HepG2 (cell line): ENCODE data around the gene UBE2Q1. TPM values are rescaled to one million over a fixed set of nuclear protein-coding genes. Genes with fewer than 3 reads are reported as not detected.

Experiments
- ATF5 ChIP-seq: sonication (generic); formaldehyde crosslinking; IDR thresholded peaks from 2 replicates; pipeline ENCODE4 v1.4.0; 2020; ENCODE audit warnings: mild to moderate bottlenecking, low read depth, missing genetic modification reagents
- CENPX ChIP-seq: sonication (generic); formaldehyde crosslinking; IDR thresholded peaks from 2 replicates; pipeline ENCODE4 v1.9.0; 2021; ENCODE audit warnings: mild to moderate bottlenecking, missing genetic modification reagents, moderate library complexity
- CHCHD3 ChIP-seq: sonication (generic); formaldehyde crosslinking; IDR thresholded peaks from 2 replicates; pipeline ENCODE4 v1.8.0; 2022; ENCODE audit warnings: mild to moderate bottlenecking, missing genetic modification reagents, moderate library complexity
- E2F1 ChIP-seq: sonication (generic); formaldehyde crosslinking; IDR thresholded peaks from 2 replicates; pipeline ENCODE4 v1.5.0; 2020; ENCODE audit warnings: missing genetic modification reagents
- EHMT2 ChIP-seq: fragments of 200-600 bp; sonication (generic); IDR thresholded peaks from 2 replicates; pipeline ENCODE4 v1.7.0; 2017; ENCODE audit warnings: antibody characterized with exemption, low read depth, low read length, borderline replicate concordance
- ETV5 ChIP-seq: IDR thresholded peaks from 2 replicates; pipeline ENCODE4 v1.6.1; 2018; ENCODE audit warnings: missing biosample characterization, missing genetic modification reagents, inconsistent platforms, borderline replicate concordance
- GFI1 ChIP-seq: sonication (generic); formaldehyde crosslinking; IDR thresholded peaks from 2 replicates; pipeline ENCODE4 v1.5.0; 2020; ENCODE audit warnings: missing genetic modification reagents, mild to moderate bottlenecking, borderline replicate concordance
- GTF3A ChIP-seq: sonication (generic); formaldehyde crosslinking; conservative IDR thresholded peaks from 2 replicates; pipeline ENCODE4 v1.4.0; 2020; ENCODE audit warnings: mild to moderate bottlenecking, missing genetic modification reagents
- HINFP ChIP-seq: sonication (generic); formaldehyde crosslinking; IDR thresholded peaks from 2 replicates; pipeline ENCODE4 v1.4.0; 2020; ENCODE audit warnings: low read depth, mild to moderate bottlenecking, missing genetic modification reagents
- HIVEP1 ChIP-seq: sonication (generic); formaldehyde crosslinking; IDR thresholded peaks from 2 replicates; pipeline ENCODE4 v1.4.0; 2020; ENCODE audit warnings: mild to moderate bottlenecking, missing genetic modification reagents
- HMGXB4 ChIP-seq, 2 experiments: sonication (generic) in 1 of 2; formaldehyde crosslinking in 1 of 2; IDR thresholded peaks; 2 replicates each; pipeline versions ENCODE4 v1.4.0 to v1.6.1; 2018 to 2020; ENCODE audit warnings: missing genetic modification reagents in 2 of 2, borderline replicate concordance in 1 of 2, low read depth in 1 of 2, mild to moderate bottlenecking in 1 of 2, missing biosample characterization in 1 of 2
- IRF1 ChIP-seq: sonication (generic); formaldehyde crosslinking; IDR thresholded peaks from 2 replicates; pipeline ENCODE4 v1.4.0; 2020; ENCODE audit warnings: low read depth, mild to moderate bottlenecking, missing genetic modification reagents
- NFE2 ChIP-seq: sonication (generic); formaldehyde crosslinking; IDR thresholded peaks from 2 replicates; pipeline ENCODE4 v1.4.0; 2020; ENCODE audit warnings: missing genetic modification reagents
- PLRG1 ChIP-seq: fragments of 450-650 bp; conservative IDR thresholded peaks from 2 replicates; pipeline ENCODE4 v1.6.1; 2016
- SRSF4 ChIP-seq: fragments of 200-400 bp; formaldehyde crosslinking; IDR thresholded peaks from one replicate; pipeline ENCODE4 v1.6.1; 2018; ENCODE audit warnings: mild to moderate bottlenecking, low read depth, low read length, moderate library complexity; ENCODE audit not compliant: poor library complexity, severe bottlenecking
- TBL1XR1 ChIP-seq: fragments of 150-350 bp; IDR thresholded peaks from 2 replicates; pipeline ENCODE4 v1.6.1; 2014; ENCODE audit warnings: borderline replicate concordance, low read length; ENCODE audit not compliant: partially characterized antibody
- ZNF234 ChIP-seq: sonication (generic); formaldehyde crosslinking; conservative IDR thresholded peaks from 2 replicates; pipeline ENCODE4 v1.5.1; 2020; ENCODE audit warnings: mild to moderate bottlenecking, missing genetic modification reagents
- polyA plus RNA-seq, 8 experiments: library from polyadenylated mRNA; depleted of rRNA in 3 of 8; stranded (reverse) in 7 of 8; unstranded in 1 of 8; fragments of >200 nt; fragmentation: Illumina TruSeq in 4 of 8; extraction: Trizol in 4 of 8; gene quantifications; 2 replicates each; pipeline versions ENCODE4 v1.2.1 to v1.2.3, GENCODE V29; 2011 to 2016; ENCODE audit warnings: low read depth in 4 of 8, missing spikeins in 1 of 8, mixed read lengths in 1 of 8; ENCODE audit not compliant: insufficient read depth in 1 of 8
- total RNA-seq, 5 experiments: library from RNA; depleted of rRNA; stranded (reverse); fragments of >200 nt; fragmentation: Illumina TruSeq; extraction: Trizol; gene quantifications; 2 replicates each; pipeline ENCODE4 v1.2.3, GENCODE V29; 2016; ENCODE audit warnings: low read depth in 1 of 5
- TF ChIP-seq, protein P1 (sequence below): IDR thresholded peaks from 2 replicates; pipeline ENCODE4 v1.6.1; 2012; ENCODE audit warnings: low read depth, low read length, improper control_type of control experiment
- TF ChIP-seq, protein P2 (sequence below): sonication (generic); formaldehyde crosslinking; IDR thresholded peaks from 2 replicates; pipeline ENCODE4 v1.4.0; 2020; ENCODE audit warnings: missing genetic modification reagents, mild to moderate bottlenecking, borderline replicate concordance

The UBE2Q1 gene
- total and polyA plus RNA-seq, 2 of the 13 experiments (the other 11 are each of a cell fraction or from before 2014, with no cell fraction given), result 11.7 to 41.7 TPM

- TF ChIP-seq, protein P1, sequence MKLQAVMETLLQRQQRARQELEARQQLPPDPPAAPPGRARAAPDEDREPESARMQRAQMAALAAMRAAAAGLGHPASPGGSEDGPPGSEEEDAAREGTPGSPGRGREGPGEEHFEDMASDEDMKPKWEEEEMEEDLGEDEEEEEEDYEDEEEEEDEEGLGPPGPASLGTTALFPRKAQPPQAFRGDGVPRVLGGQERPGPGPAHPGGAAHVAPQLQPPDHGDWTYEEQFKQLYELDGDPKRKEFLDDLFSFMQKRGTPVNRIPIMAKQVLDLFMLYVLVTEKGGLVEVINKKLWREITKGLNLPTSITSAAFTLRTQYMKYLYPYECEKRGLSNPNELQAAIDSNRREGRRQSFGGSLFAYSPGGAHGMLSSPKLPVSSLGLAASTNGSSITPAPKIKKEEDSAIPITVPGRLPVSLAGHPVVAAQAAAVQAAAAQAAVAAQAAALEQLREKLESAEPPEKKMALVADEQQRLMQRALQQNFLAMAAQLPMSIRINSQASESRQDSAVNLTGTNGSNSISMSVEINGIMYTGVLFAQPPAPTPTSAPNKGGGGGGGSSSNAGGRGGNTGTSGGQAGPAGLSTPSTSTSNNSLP, result no peak
- TF ChIP-seq EHMT2 (no peak), TBL1XR1 (no peak), PLRG1 (no peak), E2F1 (CRISPR knock-in tag) (no peak), ATF5 (no peak), ETV5 (CRISPR knock-in tag) (peak; percentile 61), ZNF234 (no peak), NFE2 (CRISPR knock-in tag) (no peak), HIVEP1 (CRISPR knock-in tag) (no peak), GTF3A (CRISPR knock-in tag) (no peak), CHCHD3 (CRISPR knock-in tag) (no peak), IRF1 (CRISPR knock-in tag) (peak; percentile 99), HMGXB4 (CRISPR knock-in tag; IDR thresholded peaks at IDR 0.05; ENCODE audit: borderline replicate concordance in 1 of 2, low read depth in 1 of 2) (peak; percentile 55 to 79; a peak in 3 of 4 replicates), SRSF4 (no peak), CENPX (CRISPR knock-in tag) (no peak), HINFP (0 out of 2 replicates have a peak, but pooled peaks have one; percentile 37), GFI1 (CRISPR knock-in tag) (no peak; the same call in 1 of the 2 replicates)
- TF ChIP-seq, protein P2, sequence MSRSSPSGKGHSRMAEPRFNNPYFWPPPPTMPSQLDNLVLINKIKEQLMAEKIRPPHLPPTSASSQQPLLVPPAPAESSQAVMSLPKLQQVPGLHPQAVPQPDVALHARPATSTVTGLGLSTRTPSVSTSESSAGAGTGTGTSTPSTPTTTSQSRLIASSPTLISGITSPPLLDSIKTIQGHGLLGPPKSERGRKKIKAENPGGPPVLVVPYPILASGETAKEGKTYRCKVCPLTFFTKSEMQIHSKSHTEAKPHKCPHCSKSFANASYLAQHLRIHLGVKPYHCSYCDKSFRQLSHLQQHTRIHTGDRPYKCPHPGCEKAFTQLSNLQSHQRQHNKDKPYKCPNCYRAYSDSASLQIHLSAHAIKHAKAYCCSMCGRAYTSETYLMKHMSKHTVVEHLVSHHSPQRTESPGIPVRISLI, result peak; percentile 99
These were observed 49.3 kb upstream of the UBE2Q1 start, which contains the start of gene ADAR (continued) for GRCh38 chr1:154607609-154608396.
